IPS-20b (cell line): Measurements from ENCODE around the gene RPL5.

Source experiments
- H3K27ac ChIP-seq: one replicate; pipeline ENCODE4 v1.5.1; 2013; ENCODE audit warnings: low read length
- H3K27me3 ChIP-seq: 2 replicates; pipeline ENCODE4 v1.6.1; 2013; ENCODE audit warnings: mild to moderate bottlenecking, low read length, inconsistent platforms; ENCODE audit not compliant: insufficient read depth
- H3K36me3 ChIP-seq: 2 replicates; pipeline ENCODE4 v1.6.1; 2013; ENCODE audit warnings: low read depth, mild to moderate bottlenecking, inconsistent platforms, low read length, moderate library complexity; ENCODE audit not compliant: insufficient read depth
- H3K4me1 ChIP-seq: 2 replicates; pipeline ENCODE4 v1.6.1; 2013; ENCODE audit warnings: mild to moderate bottlenecking, control low read depth, inconsistent platforms, low read length, moderate library complexity; ENCODE audit not compliant: insufficient read depth
- H3K4me3 ChIP-seq: 2 replicates; pipeline ENCODE4 v1.5.1; 2013; ENCODE audit warnings: mild to moderate bottlenecking, low read length, inconsistent platforms
- H3K9ac ChIP-seq: 2 replicates; pipeline ENCODE4 v1.6.1; 2013; ENCODE audit warnings: low read depth, mild to moderate bottlenecking, inconsistent platforms, low read length, moderate library complexity
- H3K9me3 ChIP-seq: 2 replicates; pipeline ENCODE4 v1.6.1; 2013; ENCODE audit warnings: mild to moderate bottlenecking, low read depth, low read length, inconsistent platforms; ENCODE audit not compliant: insufficient read depth

The RPL5 gene

DNA sequence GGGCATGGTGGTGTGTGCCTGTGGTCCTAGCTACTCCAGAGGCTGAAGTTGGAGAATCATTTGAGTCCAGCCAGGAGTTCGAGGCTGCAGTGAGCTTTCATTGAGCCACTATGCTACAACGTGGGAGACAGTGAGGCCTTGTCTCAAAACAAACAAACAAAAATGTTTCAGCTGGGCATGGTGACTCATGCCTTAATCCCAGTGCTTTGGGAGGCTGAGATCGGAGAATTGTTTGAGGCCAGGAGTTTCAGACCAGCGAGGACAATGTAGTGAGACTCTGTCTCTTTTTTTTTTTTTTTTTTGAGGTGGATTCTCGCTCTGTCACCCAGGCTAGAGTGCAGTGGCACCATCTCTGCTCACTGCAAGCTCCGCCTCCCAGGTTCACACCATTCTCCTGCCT, 5.0 kb upstream of the RPL5 start:
- H3K27me3 ChIP-seq = no peaks in the 10 kb centered on the region
- no peaks in the 10 kb centered on the region; the same call in 1 of the 2 replicates for H3K4me1 ChIP-seq
- H3K9ac ChIP-seq = no peak overlapping the region
- H3K36me3 ChIP-seq = no peaks in the 10 kb centered on the region
- H3K9me3 ChIP-seq = no peaks in the 10 kb centered on the region
- H3K4me3 ChIP-seq = no peak overlapping the region
- H3K27ac ChIP-seq = no peak overlapping the region

DNA sequence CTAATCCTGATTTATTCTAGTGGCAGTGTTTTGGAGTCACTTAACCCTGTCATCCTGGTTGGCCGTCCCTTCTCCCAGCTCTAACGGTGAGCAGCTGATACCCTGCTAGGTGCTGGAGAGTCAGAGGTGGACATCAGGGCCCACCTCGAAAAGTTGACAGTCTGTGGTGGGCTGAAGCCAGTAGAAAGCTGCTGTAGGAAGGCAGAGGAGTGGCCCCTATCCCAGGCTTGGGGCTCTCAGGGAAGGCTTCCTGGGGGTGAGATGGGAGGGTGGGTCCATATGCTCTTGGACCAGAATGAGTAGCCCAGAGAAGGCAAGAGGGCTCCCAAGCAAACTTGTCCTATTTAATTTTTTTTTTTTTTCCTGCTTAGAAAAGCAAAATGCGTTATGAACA, 475 bp upstream of the RPL5 start:
- H3K4me3 ChIP-seq = peak overlapping the region; percentile 93; the same call in 1 of the 2 replicates
- no peaks in the 10 kb centered on the region for H3K27me3 ChIP-seq
- H3K9me3 ChIP-seq = no peaks in the 10 kb centered on the region
- H3K27ac ChIP-seq = no peak overlapping the region
- H3K36me3 ChIP-seq = peaks cover 43% of the 10 kb centered on the region
- peaks cover 15% of the 10 kb centered on the region; the same call in 1 of the 2 replicates for H3K4me1 ChIP-seq
- no peak overlapping the region for H3K9ac ChIP-seq

DNA sequence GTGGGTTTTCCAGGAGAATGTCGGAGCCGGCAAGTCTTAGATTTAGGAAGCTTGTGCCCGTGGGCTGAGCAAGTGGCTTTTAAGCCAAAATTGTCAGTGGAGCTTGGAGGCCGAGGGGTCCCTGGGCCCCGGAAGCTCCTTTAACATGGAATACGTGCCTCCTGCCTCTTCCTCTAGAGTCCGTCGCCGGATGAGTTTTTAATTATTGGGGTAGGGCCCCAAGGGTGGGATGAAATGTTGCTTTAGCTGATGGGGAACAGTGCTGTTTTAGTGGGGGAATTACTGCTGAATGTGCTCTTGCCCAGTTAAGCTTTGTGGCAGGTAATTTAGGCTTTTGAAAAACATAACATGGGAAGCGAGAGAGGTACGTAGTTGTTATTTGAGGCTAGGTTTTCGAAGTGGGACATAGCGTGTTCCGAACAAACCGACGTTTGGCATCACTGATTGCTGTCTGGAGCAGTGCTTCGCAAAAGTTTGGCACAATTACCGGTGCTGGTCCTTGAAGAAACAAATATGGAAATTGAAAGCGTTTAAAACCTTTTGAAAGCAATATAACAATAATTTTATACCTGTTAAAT, 786 bp downstream of the RPL5 start:
- Histone ChIP-seq H3K4me3 (peak overlapping the region; percentile 93), H3K36me3 (peaks cover 55% of the 10 kb centered on the region)

DNA sequence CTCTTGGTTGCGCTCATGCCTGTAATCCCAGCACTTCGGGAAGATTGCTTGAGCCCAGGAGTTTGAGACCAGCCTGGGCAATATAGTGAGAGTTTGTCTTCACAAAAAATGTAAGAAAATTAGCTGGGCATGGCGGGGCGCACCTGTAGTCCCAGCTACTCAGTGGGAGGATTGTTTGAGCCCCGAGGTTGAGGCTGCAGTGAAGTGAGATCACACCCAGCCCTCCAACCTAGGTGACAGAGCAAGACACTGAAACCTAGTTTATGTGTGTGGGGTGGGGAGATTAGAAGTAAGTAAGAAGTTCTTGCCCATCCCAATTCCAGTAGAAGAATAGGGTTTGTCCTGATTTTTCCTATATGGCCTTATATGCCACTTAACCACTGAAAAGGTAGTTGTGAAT, 2.0 kb downstream of the RPL5 start:
- Histone ChIP-seq H3K4me3 (peak overlapping the region; percentile 93), H3K27ac (no peak overlapping the region), H3K27me3 (no peaks in the 10 kb centered on the region), H3K36me3 (peaks cover 67% of the 10 kb centered on the region), H3K9ac (peak overlapping the region; percentile 99), H3K4me1 (peaks cover 15% of the 10 kb centered on the region; the same call in 1 of the 2 replicates), H3K9me3 (no peaks in the 10 kb centered on the region)

More for the DNA sequence above, 786 bp downstream of the RPL5 start:
- H3K27me3 ChIP-seq = no peaks in the 10 kb centered on the region
- H3K27ac ChIP-seq = peak overlapping the region; percentile 92
- peaks cover 15% of the 10 kb centered on the region; the same call in 1 of the 2 replicates for H3K4me1 ChIP-seq
- peak overlapping the region; percentile 99 for H3K9ac ChIP-seq
- H3K9me3 ChIP-seq = no peaks in the 10 kb centered on the region

DNA sequence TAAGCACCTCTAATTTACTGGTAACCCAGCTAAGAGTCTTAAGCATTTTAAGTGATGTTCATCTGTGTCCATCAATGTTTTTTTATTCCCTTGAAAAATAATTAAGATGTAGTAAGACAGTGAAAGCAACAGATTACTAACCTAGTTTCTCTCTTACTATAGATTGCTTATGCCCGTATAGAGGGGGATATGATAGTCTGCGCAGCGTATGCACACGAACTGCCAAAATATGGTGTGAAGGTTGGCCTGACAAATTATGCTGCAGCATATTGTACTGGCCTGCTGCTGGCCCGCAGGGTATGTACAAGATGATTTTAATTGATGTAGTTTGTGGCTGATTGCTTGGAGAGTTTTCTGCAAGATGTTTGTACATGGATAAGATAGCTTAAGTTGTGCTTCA, 2.8 kb downstream of the RPL5 start:
- Histone ChIP-seq H3K9ac (peak overlapping the region; percentile 99; the same call in 1 of the 2 replicates), H3K9me3 (no peaks in the 10 kb centered on the region), H3K27me3 (no peaks in the 10 kb centered on the region), H3K36me3 (peaks cover 75% of the 10 kb centered on the region), H3K4me3 (peak overlapping the region; percentile 93), H3K4me1 (peaks cover 15% of the 10 kb centered on the region; the same call in 1 of the 2 replicates), H3K27ac (no peak overlapping the region)

DNA sequence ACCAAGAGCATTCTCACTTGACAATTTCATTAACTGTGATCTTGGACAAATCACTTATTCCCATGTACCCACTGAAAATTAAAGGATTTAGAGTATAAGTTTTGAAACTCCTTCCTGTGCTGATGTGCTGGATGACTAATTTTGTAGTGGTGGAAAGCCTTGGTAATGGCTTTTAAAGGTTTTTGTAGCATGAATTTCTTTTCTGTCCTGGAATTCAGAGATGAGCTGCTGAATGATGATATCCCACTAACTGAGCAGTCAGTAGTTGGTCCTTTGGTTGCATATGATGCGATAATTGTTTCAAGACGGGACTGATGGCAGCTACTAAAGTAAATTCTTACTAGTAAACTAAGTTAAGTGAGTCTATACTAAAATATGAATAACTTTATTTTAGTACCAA, 5.2 kb downstream of the RPL5 start:
- H3K9me3 ChIP-seq = no peaks in the 10 kb centered on the region
- H3K4me3 ChIP-seq = no peak overlapping the region
- H3K27me3 ChIP-seq = no peaks in the 10 kb centered on the region
- peaks cover 15% of the 10 kb centered on the region; the same call in 1 of the 2 replicates for H3K4me1 ChIP-seq
- H3K27ac ChIP-seq = no peak overlapping the region
- H3K9ac ChIP-seq = no peak overlapping the region; the same call in 1 of the 2 replicates
- H3K36me3 ChIP-seq = peaks cover 100% of the 10 kb centered on the region

DNA sequence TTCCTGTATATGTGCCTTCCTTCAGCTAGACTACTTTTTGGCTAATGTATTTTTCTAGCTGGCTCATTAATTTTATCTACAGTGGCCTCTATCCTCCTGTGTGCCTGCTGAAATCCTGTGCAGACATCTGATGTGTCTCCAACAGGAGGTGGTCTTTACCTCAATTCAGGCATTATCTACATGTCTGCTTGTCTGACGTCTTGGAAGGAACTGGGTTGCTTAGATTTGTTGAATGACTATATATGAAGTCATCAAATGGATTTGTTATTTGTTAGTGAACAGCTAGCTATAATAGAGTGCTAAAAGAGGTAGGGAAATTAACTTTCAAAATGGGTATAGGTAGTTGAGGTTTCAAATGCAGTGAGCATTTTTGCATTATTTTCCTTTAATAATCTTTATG, 6.7 kb downstream of the RPL5 start:
- Histone ChIP-seq H3K36me3 (peaks cover 100% of the 10 kb centered on the region), H3K9ac (no peak overlapping the region), H3K27ac (no peak overlapping the region), H3K4me3 (no peak overlapping the region), H3K4me1 (peaks cover 12% of the 10 kb centered on the region; the same call in 1 of the 2 replicates), H3K9me3 (no peaks in the 10 kb centered on the region), H3K27me3 (no peaks in the 10 kb centered on the region)

- H3K9me3 ChIP-seq = no peaks in the 10 kb centered on the region
- H3K9ac ChIP-seq = no peak overlapping the region
- H3K27me3 ChIP-seq = no peaks in the 10 kb centered on the region
- H3K36me3 ChIP-seq = peaks cover 100% of the 10 kb centered on the region
- 0 out of 2 replicates have a peak, but pooled peaks cover 5% of the 10 kb centered on the region for H3K4me1 ChIP-seq
- H3K4me3 ChIP-seq = no peak overlapping the region
- H3K27ac ChIP-seq = no peak overlapping the region
Observed at GRCh38 chr1:92839442-92839841, 7.6 kb downstream of the RPL5 start.

DNA sequence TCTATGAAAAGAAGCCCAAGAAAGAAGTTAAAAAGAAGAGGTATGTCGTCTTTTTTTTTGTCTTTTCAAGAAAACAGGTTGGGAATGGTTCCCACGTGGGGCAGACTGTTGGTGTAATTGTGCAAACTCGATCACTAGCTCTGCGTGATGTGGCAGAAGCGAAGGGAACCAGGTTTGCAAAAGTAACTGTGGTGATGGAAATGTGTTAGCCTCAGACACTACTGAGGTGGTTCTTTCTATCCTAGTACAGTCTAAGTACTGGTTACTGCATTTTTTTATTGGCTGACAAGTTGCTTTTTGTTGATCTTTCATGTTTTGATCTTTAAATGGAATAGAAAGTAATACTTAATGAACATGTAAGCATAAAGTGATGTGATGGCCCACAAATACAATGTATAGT, 8.8 kb downstream of the RPL5 start:
- Histone ChIP-seq H3K9me3 (no peaks in the 10 kb centered on the region), H3K9ac (no peak overlapping the region), H3K27ac (no peak overlapping the region), H3K36me3 (peaks cover 89% of the 10 kb centered on the region), H3K4me1 (no peaks in the 10 kb centered on the region), H3K4me3 (no peak overlapping the region), H3K27me3 (no peaks in the 10 kb centered on the region)

DNA sequence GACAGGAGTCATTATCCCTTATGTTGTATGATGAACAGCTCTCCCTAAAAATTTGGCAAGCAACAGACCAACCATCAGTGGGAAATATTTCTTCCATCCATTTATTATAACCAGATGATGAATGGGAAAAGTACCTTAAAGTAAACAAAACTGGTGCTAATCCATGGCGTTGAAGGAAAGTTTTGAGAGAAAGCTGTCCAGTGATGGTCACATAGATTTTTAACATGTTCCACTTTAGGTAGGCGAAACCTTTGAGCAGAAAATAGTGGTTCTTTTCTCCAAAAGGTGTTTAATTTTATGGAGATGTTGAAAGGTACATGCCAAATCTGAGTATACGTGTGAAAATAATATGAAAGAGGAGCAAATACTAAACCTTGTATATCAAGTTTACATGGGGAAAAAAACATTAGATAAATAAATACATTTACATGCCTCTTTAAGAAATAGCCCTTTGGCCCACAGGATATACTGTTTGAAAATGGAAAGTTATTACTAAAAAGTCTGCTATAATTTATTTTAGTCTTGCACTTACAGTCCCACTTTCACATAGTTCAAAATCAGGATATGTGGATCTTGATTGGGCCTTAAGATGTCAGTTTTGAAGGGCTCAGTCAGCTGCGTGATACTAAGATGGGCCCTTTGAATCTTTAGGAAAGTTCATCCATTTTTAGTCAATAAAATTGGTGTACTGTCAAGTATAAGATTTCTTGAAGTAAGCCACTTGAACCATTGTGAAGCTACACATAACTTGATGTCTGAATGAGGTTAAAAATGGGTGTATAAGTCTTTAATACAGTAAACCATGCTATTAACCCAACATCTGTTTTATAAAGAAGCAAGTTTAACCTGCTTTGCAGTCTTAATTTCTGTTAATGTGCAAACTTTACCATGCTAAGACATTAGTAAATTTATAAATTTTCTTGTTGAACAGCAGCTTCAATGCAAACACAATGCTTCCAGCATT, 10.5 kb downstream of the RPL5 start:
- Histone ChIP-seq H3K9ac (no peak overlapping the region), H3K4me3 (no peak overlapping the region), H3K36me3 (peaks cover 72% of the 10 kb centered on the region), H3K9me3 (no peaks in the 10 kb centered on the region), H3K4me1 (no peaks in the 10 kb centered on the region), H3K27me3 (no peaks in the 10 kb centered on the region), H3K27ac (no peak overlapping the region)

DNA sequence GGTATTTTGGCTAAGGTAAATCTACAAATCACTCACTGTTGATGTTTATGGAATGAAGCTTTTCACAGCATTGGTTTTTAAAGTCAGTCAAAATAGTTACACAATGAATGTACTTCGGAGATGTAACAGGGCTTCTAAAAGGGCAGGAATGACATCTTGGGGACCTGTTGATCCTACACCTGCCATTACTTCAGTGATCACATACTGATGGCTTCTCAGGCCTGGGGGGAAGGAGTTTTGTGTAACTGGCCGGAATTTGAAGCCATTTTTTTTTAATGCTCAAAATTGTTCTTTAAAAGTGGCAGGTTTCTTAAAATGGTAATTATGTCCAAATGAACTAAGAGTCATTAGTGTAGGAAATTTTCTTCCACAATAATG, 11.2 kb downstream of the RPL5 start:
- Histone ChIP-seq H3K4me1 (no peaks in the 10 kb centered on the region), H3K27me3 (no peaks in the 10 kb centered on the region), H3K27ac (no peak overlapping the region), H3K9ac (no peak overlapping the region), H3K4me3 (no peak overlapping the region), H3K36me3 (peaks cover 65% of the 10 kb centered on the region), H3K9me3 (no peaks in the 10 kb centered on the region)
